Fibroblast of villous mesenchyme (primary cell): ENCODE measurements around the gene CTSK. TPM values are rescaled to one million over a fixed set of nuclear protein-coding genes. Genes with fewer than 3 reads are reported as not detected.
A peak's percentile ranks its signal among the peaks of the same experiment; 100 is the strongest.
"Not testable (repeated sequence)": the region's sequence is repeated elsewhere in the genome, so short reads cannot be mapped to it uniquely, and the experiment has no call there.

Experiments
- DNase-seq: peaks from one replicate; pipeline ENCODE4 v3.0.0-alpha.2; 2010; ENCODE audit warnings: low read depth
- H3K4me3 ChIP-seq: 2 replicates; pipeline ENCODE4 v1.5.1; 2011; ENCODE audit warnings: low read depth, mild to moderate bottlenecking, low read length
- total RNA-seq: library from RNA; depleted of rRNA; stranded (reverse); fragments of >200 nt; gene quantifications from 2 replicates; pipeline ENCODE4 v1.2.3, GENCODE V29; 2012
- TF ChIP-seq, protein P1 (sequence below): IDR thresholded peaks from 2 replicates; pipeline ENCODE4 v1.5.1; 2012; ENCODE audit warnings: low read depth, mild to moderate bottlenecking, low read length; ENCODE audit not compliant: insufficient read depth

The CTSK gene
- total RNA-seq, 1 donor = 139 TPM

DNA sequence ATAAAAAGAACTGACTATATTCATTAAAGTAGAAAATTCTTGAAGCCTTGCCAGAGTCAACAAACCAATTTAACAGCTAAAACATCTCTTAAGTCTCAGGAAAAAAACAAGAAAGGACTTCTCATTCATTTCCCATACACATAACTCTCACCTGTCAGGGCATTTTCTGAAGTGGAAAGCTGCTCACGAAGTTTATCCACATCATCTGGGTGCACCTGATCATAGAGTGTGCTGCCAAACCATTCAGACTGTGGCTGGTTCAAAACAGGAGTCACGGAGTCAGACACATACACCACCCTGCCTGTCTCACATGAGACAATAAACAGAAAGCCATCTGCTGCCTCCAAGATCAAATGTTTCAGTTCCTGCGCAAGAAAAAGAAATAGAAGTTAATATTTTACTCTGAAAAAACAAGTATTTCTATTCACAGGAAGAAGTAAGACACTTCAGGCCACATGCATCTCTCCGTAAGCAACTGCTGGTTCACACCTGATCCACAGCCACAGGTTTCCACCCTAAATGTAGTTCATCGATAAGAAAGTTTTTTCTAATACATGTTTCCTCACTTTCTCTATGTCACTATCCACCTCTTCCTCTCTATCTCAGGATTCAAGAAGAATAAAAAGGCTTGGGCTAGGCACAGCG, 28.2 kb upstream of the CTSK start:
- H3K4me3 ChIP-seq = no peak overlapping the region
- TF ChIP-seq, protein P1, sequence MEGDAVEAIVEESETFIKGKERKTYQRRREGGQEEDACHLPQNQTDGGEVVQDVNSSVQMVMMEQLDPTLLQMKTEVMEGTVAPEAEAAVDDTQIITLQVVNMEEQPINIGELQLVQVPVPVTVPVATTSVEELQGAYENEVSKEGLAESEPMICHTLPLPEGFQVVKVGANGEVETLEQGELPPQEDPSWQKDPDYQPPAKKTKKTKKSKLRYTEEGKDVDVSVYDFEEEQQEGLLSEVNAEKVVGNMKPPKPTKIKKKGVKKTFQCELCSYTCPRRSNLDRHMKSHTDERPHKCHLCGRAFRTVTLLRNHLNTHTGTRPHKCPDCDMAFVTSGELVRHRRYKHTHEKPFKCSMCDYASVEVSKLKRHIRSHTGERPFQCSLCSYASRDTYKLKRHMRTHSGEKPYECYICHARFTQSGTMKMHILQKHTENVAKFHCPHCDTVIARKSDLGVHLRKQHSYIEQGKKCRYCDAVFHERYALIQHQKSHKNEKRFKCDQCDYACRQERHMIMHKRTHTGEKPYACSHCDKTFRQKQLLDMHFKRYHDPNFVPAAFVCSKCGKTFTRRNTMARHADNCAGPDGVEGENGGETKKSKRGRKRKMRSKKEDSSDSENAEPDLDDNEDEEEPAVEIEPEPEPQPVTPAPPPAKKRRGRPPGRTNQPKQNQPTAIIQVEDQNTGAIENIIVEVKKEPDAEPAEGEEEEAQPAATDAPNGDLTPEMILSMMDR = no peak
- DNase-seq = peak; percentile 36

DNA sequence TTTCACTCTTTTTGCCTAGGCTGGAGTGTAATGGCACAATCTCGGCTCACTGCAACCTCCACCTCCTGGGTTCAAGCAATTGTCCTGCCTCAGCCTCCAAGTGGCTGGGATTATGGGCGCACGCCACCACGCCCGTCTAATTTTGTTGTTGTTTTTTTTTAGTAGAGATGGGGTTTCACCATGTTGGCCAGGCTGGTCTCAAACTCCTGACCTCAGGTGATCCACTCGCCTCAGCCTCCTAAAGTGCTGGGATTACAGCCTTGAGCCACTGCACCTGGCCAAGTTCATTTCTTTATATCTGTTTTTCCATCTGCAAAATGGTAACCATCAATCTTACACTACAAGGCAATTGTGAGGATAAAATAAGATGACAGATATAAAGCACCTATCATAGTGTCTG, 25.9 kb upstream of the CTSK start:
- H3K4me3 ChIP-seq, DNase-seq: not testable (repeated sequence)

DNA sequence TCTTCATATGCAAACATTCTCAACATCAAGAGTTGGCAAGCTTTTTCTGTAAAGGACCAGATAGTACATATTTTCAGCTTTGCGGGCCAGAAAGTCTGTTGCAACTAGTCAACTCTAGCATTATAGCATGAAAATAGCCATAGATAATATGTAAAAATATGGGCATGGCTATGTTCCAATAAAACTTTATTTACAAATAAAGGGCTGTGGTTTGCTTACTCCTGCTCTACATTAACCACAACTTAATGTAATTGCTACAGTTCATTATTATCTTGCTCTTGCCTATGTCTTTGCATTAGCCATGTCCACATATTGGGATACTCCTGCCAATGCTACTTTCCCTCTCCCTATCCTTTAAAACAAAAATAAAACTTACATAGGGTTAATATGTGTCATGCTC, 24.5 kb upstream of the CTSK start:
- H3K4me3 ChIP-seq = no peak overlapping the region
- TF ChIP-seq, protein P1 = no peak
- DNase-seq = no peak

DNA sequence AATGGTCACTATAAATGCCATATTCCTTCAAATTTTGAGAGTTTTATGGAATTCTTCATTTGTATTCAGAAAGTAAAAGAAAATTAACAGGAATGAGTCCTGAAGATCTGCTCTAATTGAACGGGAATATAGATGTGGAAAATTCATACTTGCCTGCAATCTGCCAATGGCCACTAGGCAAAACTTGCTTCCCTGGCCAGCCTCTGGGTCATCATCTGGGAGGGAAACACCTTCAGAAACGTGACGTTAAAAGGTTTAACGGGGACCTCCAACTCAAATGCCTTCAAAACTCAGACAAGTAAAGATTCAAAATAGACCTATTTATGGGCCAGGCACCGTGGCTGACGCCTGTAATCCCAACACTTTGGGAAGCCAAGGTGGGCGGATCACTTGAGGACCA, 21.7 kb upstream of the CTSK start:
- no peak for DNase-seq
- TF ChIP-seq, protein P1 = peak; percentile 42
- H3K4me3 ChIP-seq = no peak overlapping the region

DNA sequence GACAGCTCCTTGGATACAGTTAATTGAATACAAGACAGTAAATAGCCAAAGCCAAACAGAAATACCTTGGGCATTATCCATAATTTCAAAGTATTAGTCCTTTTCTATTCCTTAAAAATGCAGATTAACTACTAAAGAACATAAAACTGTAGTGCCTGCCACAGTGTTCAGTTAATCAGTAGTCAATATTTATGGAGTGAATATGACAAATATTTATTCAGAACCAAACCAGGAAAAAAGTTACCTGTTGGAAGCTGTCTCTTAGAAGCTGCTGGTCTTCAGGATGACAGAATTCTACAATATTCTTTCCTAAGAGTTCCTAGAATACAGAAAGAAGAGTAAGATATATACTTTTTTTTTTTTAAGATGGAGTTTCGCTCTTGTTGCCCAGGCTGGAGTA, 18.2 kb upstream of the CTSK start:
- TF ChIP-seq, protein P1 = no peak
- H3K4me3 ChIP-seq = no peak overlapping the region
- no peak for DNase-seq

DNA sequence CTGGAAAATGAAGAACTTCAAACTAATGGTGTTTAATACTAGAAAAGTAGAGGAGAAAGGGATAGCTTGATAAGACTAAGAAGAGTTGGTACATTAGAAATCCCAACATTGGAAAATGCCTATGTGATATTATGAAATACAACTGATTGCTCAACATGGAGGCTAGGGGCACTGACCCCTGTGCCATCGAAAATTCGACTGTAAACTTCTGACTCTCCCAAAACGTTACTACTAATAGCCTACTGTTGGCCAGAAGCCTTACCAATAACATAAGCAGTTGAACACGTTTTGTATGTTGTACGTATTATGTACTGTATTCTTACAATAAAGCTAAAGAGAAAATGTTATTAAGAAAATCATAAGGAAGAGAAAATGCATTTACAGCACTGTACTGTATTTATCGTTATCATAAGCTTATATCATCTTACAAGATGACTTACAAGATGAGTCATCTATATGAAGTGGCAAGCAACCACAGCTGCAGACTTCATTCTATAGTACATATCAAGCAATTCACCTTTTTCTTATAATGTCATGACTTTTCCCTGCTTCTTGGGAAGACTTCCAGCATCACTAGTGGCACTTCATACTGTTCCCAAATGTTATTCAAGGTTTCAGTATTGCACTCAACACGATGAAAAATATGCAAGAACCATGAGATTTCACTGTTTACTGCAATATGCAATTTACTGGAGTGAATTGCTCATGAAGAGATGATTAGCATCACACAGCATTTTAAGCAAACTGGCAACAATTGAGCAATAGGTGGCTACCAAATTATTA, 12.9 kb upstream of the CTSK start:
- TF ChIP-seq, protein P1 = no peak
- H3K4me3 ChIP-seq = no peak overlapping the region
- peak; percentile 79 for DNase-seq

DNA sequence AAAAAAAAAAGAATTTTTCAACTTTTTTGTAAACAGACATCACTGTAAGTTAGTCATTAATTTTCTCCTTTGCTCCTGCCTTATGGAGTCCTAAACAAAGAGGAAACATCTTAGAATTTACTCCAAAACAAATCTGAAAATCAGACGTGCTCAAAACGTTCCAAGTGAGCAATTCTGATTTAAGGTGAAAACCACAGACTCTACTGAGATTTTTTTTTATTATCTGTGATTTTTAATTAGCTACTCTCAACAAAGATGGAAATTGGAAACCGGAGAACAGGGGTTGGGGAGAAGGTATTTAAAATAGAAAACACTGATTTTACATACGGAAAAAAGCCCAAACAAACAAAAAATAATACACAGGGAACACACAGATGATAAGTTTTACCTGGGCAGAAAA, 7.8 kb upstream of the CTSK start:
- TF ChIP-seq, protein P1 = no peak
- H3K4me3 ChIP-seq = no peak overlapping the region
- DNase-seq = no peak
